ENCODE results near the gene MFN1. TPM values are rescaled to one million over a fixed set of nuclear protein-coding genes. Genes with fewer than 3 reads are reported as not detected.

The MFN1 gene
- total and polyA plus RNA-seq, 2 of the 13 experiments (the other 11 are each of a cell fraction or from before 2014, with no cell fraction given): 25.2 to 37.5 TPM

DNA sequence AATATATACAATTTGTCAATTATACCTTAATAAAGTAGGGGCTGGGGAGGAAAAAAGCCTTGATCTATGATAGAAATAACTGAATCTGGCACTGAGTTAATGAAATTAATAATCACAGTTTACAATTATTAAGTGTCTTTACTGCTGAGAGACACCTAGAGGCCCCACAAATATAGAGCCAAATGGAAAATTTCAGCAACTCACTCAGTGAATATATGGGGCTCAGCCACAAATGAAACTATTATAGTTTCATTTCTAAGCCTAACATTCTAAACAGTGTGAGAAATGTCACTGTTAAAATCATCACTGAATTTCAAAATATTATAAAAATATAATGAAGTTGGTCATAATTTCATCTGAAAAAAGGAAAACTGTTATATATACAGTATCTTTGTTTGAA lies 63.5 kb downstream of the MFN1 start:
- H3K4me2 ChIP-seq (ENCODE audit: low read depth, low read length): no peak overlapping the region
- intact Hi-C loops (cut with micrococcal nuclease; ENCODE audit: unreplicated experiment): no loop called here

DNA sequence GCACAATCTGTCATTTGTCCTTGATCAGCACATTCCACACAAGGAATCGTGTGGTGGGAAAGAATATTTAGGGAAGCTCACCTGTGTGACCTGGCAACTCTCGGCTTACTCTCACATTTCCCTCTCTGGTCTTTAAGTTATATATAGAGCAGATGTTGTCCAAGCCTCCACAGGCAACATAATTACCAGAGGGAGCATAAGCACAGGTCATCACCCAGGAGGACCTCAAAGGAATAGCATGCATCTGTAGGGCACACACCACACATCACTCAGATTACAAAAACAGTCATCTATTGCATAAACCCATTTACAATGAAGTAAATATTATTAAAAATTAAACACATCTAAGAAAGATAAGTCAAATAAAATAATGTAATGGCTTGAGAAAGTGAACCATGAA lies 67.3 kb downstream of the MFN1 start:
- ChIA-PET POLR2A (no interaction called here), CTCF (ENCODE audit: low intra/inter-chr PET ratio, low total read pairs) (no interaction called here)
- Histone ChIP-seq H4K20me1 (ENCODE audit: insufficient read depth, low read length) (no peaks in the 10 kb centered on the region), H3K27me3 (ENCODE audit: control insufficient read depth in 1 of 2, insufficient read depth in 2 of 2, low read length in 2 of 2) (no peaks in the 10 kb centered on the region), H3K27ac (ENCODE audit: extremely low read length, insufficient read depth, low read length) (no peak overlapping the region), H3K4me3 (replicated peaks in 1 of 3; ENCODE audit: insufficient read depth in 1 of 3, low read depth in 2 of 3, low read length in 3 of 3) (no peak overlapping the region), H3K36me3 (replicated peaks in 1 of 2; ENCODE audit: control insufficient read depth in 1 of 2, insufficient read depth in 2 of 2, low read length in 2 of 2) (no peaks in the 10 kb centered on the region), H3K4me1 (ENCODE audit: insufficient read depth, low read length) (no peaks in the 10 kb centered on the region), H3K9ac (ENCODE audit: insufficient read depth, low read depth, low read length) (no peak overlapping the region), H2AFZ (ENCODE audit: low read length) (no peak overlapping the region), H3K9me3 (ENCODE audit: low read length) (no peaks in the 10 kb centered on the region), H3K79me2 (ENCODE audit: insufficient read depth, low read length) (no peaks in the 10 kb centered on the region), H3K4me2 (ENCODE audit: low read depth, low read length) (no peak overlapping the region)
- intact Hi-C loops (cut with micrococcal nuclease; ENCODE audit: unreplicated experiment): no loop called here
- no peak for DNase-seq (ENCODE audit: low spot score)
- in situ Hi-C loops (cut with HindIII; ENCODE audit: extremely low pct_ligation_motif_present, low pct_unique_long_range_greater_than_20kb): no loop called here
- FAIRE-seq: no peak
- 60% methylated on average over 2 of the region's 2 CpGs for WGBS (ENCODE audit: low lambda C conversion rate)
- no peak for ATAC-seq
- no peak for TF ChIP-seq KAT8 (CRISPR knock-in tag; IDR thresholded peaks at IDR 0.05)
- TF ChIP-seq, protein P1, sequence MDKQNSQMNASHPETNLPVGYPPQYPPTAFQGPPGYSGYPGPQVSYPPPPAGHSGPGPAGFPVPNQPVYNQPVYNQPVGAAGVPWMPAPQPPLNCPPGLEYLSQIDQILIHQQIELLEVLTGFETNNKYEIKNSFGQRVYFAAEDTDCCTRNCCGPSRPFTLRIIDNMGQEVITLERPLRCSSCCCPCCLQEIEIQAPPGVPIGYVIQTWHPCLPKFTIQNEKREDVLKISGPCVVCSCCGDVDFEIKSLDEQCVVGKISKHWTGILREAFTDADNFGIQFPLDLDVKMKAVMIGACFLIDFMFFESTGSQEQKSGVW (CRISPR knock-in tag; IDR thresholded peaks at IDR 0.05; ENCODE audit: borderline replicate concordance): no peak
- TF ChIP-seq GPN1 (CRISPR knock-in tag; IDR thresholded peaks at IDR 0.05; ENCODE audit: borderline replicate concordance): no peak
- TF ChIP-seq KDM1A (CRISPR knock-in tag; IDR thresholded peaks at IDR 0.05): no peak
- no TSS peak for BruUV-seq (replicated peaks)

More for the DNA sequence above, 63.5 kb downstream of the MFN1 start:
- H3K4me1 ChIP-seq (ENCODE audit: insufficient read depth, low read length): no peaks in the 10 kb centered on the region
- H3K4me3 ChIP-seq (replicated peaks in 1 of 3; ENCODE audit: insufficient read depth in 1 of 3, low read depth in 2 of 3, low read length in 3 of 3): no peak overlapping the region
- FAIRE-seq (no peak), DNase-seq (ENCODE audit: low spot score) (no peak), ATAC-seq (no peak)
- POLR2A ChIA-PET: no interaction called here
- H3K9ac ChIP-seq (ENCODE audit: insufficient read depth, low read depth, low read length): no peak overlapping the region
- TF ChIP-seq SKI (IDR thresholded peaks at IDR 0.05; ENCODE audit: partially characterized antibody) (no peak), ZNF251 (CRISPR knock-in tag; IDR thresholded peaks at IDR 0.05) (no peak), HMGA1 (CRISPR knock-in tag; conservative IDR thresholded peaks at IDR 0.05) (no peak)
- TF ChIP-seq, protein P2, sequence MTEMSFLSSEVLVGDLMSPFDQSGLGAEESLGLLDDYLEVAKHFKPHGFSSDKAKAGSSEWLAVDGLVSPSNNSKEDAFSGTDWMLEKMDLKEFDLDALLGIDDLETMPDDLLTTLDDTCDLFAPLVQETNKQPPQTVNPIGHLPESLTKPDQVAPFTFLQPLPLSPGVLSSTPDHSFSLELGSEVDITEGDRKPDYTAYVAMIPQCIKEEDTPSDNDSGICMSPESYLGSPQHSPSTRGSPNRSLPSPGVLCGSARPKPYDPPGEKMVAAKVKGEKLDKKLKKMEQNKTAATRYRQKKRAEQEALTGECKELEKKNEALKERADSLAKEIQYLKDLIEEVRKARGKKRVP (CRISPR knock-in tag; IDR thresholded peaks at IDR 0.05): no peak
- TF ChIP-seq, protein P3, sequence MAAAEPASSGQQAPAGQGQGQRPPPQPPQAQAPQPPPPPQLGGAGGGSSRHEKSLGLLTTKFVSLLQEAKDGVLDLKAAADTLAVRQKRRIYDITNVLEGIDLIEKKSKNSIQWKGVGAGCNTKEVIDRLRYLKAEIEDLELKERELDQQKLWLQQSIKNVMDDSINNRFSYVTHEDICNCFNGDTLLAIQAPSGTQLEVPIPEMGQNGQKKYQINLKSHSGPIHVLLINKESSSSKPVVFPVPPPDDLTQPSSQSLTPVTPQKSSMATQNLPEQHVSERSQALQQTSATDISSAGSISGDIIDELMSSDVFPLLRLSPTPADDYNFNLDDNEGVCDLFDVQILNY (CRISPR knock-in tag; conservative IDR thresholded peaks at IDR 0.05): no peak
- TF ChIP-seq, protein P4, sequence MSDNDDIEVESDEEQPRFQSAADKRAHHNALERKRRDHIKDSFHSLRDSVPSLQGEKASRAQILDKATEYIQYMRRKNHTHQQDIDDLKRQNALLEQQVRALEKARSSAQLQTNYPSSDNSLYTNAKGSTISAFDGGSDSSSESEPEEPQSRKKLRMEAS (IDR thresholded peaks at IDR 0.05): no peak
- CTCF ChIA-PET (ENCODE audit: low intra/inter-chr PET ratio, low total read pairs): no interaction called here
- no peaks in the 10 kb centered on the region for H4K20me1 ChIP-seq (ENCODE audit: insufficient read depth, low read length)
- no peak overlapping the region for H2AFZ ChIP-seq (ENCODE audit: low read length)
- H3K27me3 ChIP-seq (ENCODE audit: control insufficient read depth in 1 of 2, insufficient read depth in 2 of 2, low read length in 2 of 2): no peaks in the 10 kb centered on the region
- no peak overlapping the region for H3K27ac ChIP-seq (ENCODE audit: extremely low read length, insufficient read depth, low read length)
- no TSS peak for BruUV-seq (replicated peaks)
- no peaks in the 10 kb centered on the region for H3K79me2 ChIP-seq (ENCODE audit: insufficient read depth, low read length)
- H3K9me3 ChIP-seq (ENCODE audit: low read length): no peaks in the 10 kb centered on the region
- in situ Hi-C loops (cut with HindIII; ENCODE audit: extremely low pct_ligation_motif_present, low pct_unique_long_range_greater_than_20kb): no loop called here
- no peaks in the 10 kb centered on the region for H3K36me3 ChIP-seq (replicated peaks in 1 of 2; ENCODE audit: control insufficient read depth in 1 of 2, insufficient read depth in 2 of 2, low read length in 2 of 2)
